GM19238 (cell line): ENCODE measurements around the gene LANCL2.
"Not testable (repeated sequence)": the region's sequence is repeated elsewhere in the genome, so short reads cannot be mapped to it uniquely, and the experiment has no call there.

Experiments used
- DNase-seq: peaks from one replicate; pipeline ENCODE4 v3.0.0; 2011; ENCODE audit warnings: low spot score; ENCODE audit not compliant: insufficient read length

LANCL2 gene

DNA sequence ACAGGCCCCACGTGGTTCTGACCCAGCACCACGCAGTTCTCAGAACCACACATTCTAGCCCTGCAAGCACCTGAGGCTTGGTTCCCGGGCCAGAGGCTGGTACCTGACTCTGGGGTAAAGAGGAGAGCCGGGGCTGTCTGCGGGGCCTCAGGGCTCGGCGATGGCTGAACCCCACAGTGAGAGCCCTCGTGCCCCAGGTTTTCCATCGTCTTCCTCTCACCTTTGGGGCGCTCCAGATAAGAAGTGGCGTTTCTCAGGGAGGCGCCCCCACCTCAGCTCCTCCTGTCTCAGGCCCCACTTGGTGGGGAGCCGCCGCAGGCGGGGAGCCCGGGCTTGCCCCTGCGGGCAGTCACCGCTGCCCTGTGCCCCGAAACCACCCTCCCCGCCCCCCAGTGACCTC, 2.2 kb upstream of the LANCL2 start:
- no peak for DNase-seq

- DNase-seq = no peak
These were observed 1.6 kb upstream of the LANCL2 start for GRCh38 chr7:55363386-55364170.

DNA sequence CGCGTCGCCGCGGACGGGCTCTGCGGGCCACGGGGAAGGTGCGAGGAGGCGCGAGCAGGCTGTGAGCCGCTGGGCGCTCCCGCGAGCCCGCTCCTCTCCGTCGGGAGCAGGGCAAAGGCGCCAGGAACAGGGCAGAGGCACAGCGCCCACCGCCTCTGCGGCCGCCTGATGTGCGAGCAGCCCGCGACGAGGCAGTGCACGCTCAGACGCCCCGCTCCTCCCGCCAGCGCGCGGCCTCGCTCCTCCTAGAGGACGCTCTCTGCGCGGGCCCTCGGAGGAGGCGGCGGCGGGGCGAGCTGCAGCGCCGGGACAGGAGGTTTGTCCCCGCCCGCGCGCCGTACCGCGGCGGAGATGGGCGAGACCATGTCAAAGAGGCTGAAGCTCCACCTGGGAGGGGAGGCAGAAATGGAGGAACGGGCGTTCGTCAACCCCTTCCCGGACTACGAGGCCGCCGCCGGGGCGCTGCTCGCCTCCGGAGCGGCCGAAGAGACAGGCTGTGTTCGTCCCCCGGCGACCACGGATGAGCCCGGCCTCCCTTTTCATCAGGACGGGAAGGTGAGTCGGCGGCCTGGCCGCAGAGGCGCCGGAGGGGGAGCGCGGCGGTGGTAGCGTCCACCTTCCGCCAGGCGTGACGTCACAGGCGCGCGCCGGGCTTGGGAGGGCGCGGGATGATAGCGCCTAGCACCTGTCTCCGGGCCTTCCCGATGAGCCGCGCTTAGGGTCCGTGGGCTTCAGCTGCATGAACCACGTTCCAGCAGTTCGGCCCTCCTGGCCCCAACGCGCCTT, 731 bp downstream of the LANCL2 start:
- peak; percentile 88 for DNase-seq

DNA sequence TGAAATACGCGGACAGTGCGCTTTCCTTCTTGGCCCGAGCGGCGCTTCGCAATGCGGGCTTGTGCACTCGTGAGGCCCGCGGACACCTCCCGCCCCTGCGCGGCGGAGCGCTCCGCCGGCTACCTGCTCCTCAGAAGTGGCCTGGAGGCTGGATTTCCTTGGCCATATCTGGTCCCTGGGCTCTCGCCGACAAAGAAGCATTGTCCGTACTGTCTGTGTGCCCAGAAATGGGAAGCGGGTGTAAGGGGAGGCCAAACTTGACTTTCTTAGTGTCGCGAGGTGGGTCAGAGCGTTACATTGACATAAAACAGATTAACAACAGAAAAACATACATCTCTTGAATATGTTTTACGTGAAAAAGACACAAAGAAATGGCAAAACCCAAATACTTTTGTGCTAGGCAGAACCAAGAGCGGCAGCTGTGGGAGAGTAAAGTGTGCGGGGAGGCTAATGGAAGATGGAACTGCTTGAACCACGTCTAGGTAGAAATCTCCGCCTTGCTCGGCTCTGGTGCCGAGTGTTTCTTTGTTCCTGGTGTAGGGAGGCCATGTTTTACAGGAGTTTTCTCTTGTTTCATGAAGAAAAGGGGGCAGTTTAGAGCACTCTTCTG, 1.4 kb downstream of the LANCL2 start:
- DNase-seq = no peak

- no peak for DNase-seq
These were observed 2.2 kb downstream of the LANCL2 start for GRCh38 chr7:55367283-55367840.

DNA sequence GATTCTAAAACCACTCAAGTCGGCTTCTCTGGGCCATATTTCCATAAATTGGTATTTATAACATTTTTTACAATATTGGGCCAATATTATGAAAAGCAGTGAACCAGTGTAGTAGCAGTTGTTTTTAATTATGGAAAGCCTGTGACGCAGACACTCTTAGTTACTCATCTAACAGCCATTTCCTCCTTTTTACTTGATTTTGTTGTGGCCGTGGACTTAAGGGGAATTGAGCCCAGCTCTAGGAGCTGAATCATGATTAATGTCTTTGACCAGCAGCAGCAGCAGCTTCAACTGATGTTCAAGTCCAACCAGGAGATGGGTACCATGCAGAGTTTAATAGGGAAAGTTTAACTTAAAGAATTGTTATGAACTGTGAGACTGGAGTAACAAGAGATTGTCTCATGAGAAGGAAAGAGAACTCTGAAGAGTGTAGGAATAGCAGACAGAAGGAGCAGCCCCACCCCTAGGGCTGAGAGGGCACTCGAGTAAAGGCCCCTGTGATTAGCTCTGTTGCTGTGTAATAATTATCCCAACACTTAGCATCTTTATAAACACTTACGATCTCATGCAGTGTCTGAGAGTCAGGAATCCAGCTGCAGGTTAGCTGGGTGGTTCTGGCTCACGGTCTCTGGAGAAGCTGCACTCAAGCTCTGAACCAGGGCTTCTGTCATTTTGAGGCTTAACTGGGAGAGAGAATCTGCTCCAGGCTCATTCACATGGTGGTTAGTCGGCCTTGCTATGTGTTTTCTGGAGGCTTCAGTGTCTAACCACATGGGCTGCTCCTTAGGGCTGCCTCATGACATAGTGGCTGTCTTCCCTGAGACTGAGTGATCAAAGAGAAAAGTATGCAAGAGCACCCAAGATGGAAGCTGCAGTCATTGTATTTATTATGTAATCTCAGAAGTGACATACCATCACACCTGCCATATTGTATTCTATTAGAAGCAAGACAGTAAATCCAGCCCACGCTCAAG, 4.6 kb downstream of the LANCL2 start:
- DNase-seq = no peak

GRCh38 chr7:55374213-55374612, 9.1 kb downstream of the LANCL2 start:
- DNase-seq = no peak

- DNase-seq = no peak
These were observed 10.1 kb downstream of the LANCL2 start for GRCh38 chr7:55375237-55375636.

GRCh38 chr7:55377162-55377817, 12.2 kb downstream of the LANCL2 start:
- no peak for DNase-seq

DNA sequence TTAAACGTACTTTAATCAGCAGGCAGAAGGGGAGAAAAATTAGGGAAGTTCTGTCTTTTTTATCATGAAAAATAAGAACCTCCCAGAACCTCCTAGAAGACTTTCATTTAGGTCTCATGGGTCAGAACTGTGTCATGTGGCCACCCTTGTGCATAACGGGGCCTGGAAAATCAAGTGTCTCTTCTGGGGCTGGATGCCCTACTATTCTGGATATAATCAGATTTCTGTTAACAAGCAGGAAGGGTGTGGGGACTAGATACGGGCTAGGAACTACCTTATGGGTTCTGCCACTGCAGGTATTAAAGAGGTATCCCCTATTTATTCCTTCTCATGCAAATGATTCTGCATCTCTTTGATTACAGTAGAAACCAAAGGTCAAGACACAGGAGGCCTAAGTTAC, 14.1 kb downstream of the LANCL2 start:
- no peak for DNase-seq

DNA sequence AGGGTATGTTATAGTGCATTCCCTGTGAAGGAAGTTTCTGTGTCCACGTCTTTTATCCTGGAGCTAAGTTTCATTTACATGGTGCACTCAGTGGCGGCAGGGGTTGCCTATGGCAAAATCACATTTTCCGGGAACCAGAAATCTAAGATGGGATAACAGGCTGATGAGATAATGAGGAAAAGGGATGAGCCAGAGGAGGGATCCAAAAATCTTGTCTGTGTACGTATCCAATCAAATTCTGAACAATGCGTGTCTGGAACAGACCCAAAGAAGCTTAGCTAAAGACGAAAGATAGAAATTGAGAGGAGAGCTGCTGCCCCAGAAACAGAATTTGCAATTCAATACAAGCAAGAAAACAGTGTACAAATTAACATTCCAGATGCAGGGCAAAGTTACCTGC, 16.1 kb downstream of the LANCL2 start:
- no peak for DNase-seq

GRCh38 chr7:55381696-55382095, 16.6 kb downstream of the LANCL2 start:
- no peak for DNase-seq

GRCh38 chr7:55382251-55382650, 17.1 kb downstream of the LANCL2 start:
- DNase-seq = no peak

GRCh38 chr7:55386541-55386940, 21.4 kb downstream of the LANCL2 start:
- no peak for DNase-seq

DNA sequence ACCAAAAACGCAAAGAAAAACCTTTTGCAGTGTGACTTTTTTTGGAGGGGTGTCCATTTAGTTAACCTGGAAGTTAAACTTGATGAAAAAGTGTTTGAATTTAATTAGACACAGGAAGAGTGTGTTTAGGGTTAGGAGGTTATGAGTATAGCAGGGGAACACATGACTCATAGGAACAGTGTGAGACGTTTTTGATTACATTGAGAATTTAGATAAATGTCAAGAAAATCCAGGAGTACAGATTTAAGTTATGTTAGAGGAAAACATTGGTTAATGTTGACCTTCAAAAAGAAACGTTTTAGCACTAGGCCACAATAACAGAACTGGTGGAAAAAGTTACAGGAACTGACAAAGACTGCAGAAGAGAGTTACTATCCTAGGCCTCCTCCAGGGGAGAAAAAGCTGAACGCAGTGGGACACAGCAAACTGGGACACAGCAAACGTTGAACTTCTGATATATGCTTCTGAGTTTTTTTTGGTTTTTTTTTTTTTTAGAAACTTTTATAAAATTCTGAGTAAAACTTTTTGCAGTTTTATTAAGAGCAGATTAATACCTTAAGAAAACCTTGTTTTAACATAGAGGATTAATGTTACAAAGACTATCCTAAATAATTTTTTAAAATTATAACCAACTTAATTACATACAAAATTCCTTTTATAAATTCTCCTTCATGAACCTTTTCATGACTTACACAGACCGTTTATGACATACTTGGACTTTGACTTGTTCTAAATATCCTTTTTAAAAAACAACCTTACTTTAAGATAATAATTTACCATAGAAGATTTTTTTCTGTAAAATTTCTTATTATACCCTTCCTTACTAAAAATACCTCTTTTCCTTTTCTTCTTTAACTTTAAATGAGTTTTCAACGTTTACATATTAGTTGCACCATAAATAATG, 22.2 kb downstream of the LANCL2 start:
- DNase-seq = no peak

- DNase-seq = no peak
These were observed 31.2 kb downstream of the LANCL2 start for GRCh38 chr7:55396233-55396785.

DNA sequence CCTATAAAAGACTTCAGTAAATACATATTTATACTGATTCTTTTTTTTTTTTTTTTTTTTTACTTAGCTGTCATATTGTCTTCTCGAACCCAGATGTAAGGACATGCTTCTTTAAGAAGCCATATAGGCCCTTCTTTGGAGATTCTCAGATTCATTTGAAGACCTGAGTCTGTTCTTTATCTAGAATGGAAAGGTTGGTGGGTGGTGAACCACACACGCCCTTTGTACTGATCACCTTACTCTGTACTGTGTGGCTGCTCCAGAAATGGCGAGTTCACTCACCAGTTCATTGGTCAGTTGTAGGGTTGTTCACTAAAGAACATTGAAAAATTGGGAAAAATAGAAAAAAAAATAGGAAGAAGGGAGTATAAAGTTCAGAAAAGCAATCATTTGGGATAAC, 32.5 kb downstream of the LANCL2 start:
- no peak for DNase-seq

DNA sequence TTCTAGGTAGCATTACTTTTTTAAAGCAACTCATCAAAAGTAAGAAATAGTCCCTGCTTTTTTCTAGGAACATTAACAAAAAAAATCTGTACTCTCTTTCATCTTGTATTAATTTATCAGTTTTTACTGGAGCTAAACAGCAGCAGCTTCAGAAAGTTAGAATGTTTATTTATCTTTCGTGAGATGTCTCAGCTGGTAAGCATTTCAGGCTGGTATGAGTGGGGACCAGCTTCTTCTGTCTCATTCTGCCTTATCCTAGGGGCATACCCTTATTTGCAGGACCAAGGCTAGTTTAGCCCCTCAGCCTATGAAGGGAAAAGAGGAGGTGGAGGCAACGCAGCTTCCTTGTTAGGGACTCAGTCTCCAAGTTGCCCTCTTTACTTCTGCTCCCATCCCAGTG, 35.1 kb downstream of the LANCL2 start:
- no peak for DNase-seq

DNA sequence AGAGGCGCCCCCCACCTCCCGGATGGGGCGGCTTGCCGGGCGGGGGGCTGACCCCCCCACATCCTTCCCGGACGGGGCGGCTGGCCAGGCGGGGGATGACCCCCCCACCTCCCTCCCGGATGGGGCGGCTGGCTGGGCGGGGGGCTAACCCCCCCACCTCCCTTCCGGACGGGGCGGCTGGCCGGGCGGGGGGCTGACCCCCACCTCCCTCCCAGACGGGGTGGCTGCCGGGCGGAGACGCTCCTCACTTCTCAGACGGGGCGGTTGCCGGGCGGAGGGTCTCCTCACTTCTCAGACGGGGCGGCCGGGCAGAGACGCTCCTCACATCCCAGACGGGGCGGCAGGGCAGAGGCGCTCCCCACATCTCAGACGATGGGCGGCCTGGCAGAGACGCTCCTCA, 37.4 kb downstream of the LANCL2 start:
- DNase-seq = not testable (repeated sequence)
